Thymus (tissue), 11 donors: Measurements from ENCODE around the gene DCAF5. TPM values are rescaled to one million over a fixed set of nuclear protein-coding genes. Genes with fewer than 3 reads are reported as not detected.
A peak's percentile ranks its signal among the peaks of the same experiment; 100 is the strongest.
"Not testable (repeated sequence)": the region's sequence is repeated elsewhere in the genome, so short reads cannot be mapped to it uniquely, and the experiment has no call there.

Experiments
- DNase-seq, 9 donors: peaks; one replicate each; pipeline ENCODE4 v3.0.0-alpha.2; 2013; ENCODE audit warnings: low spot score in 9 of 9, low read depth in 6 of 9, missing footprints in 1 of 9
- H3K27ac ChIP-seq, 2 donors: one replicate each; pipeline ENCODE4 v1.5.1; 2013; ENCODE audit warnings: control low read depth in 1 of 2, low read depth in 1 of 2, low read length in 1 of 2, mild to moderate bottlenecking in 1 of 2, moderate library complexity in 1 of 2
- H3K27me3 ChIP-seq, 2 donors: one replicate each; pipeline ENCODE4 v1.5.1; 2013; ENCODE audit warnings: low read length in 1 of 2; ENCODE audit not compliant: control insufficient read depth in 2 of 2, insufficient read depth in 1 of 2
- H3K36me3 ChIP-seq, 2 donors: one replicate each; pipeline ENCODE4 v1.5.1; 2013; ENCODE audit warnings: low read length in 1 of 2, mild to moderate bottlenecking in 1 of 2, moderate library complexity in 1 of 2; ENCODE audit not compliant: control insufficient read depth in 2 of 2, insufficient read depth in 2 of 2
- H3K4me1 ChIP-seq, 2 donors: one replicate each; pipeline ENCODE4 v1.5.1; 2013; ENCODE audit warnings: low read length in 2 of 2; ENCODE audit not compliant: control insufficient read depth in 2 of 2, insufficient read depth in 2 of 2
- H3K4me3 ChIP-seq, 2 donors: one replicate each; pipeline ENCODE4 v1.5.1; 2013; ENCODE audit warnings: low read length in 2 of 2, control low read depth in 1 of 2, mild to moderate bottlenecking in 1 of 2
- H3K9me3 ChIP-seq, 2 donors: one replicate each; pipeline ENCODE4 v1.5.1; 2013; ENCODE audit warnings: low read length in 1 of 2, mild to moderate bottlenecking in 1 of 2; ENCODE audit not compliant: control insufficient read depth in 2 of 2, insufficient read depth in 1 of 2
- WGBS: extraction: QIAGEN DNeasy Blood & Tissue Kit; methylation state at CpG from one replicate; pipeline ENCODE4 v1.1.7; 2013; 5-methylcytosine and 5-hydroxymethylcytosine counted together
- polyA plus RNA-seq: library from polyadenylated mRNA; stranded (reverse); fragments of 200-250 nt; gene quantifications from one replicate; pipeline ENCODE4 v1.2.3, GENCODE V29; 2013
- total RNA-seq: library from RNA; stranded (reverse); fragments of 120-200 nt; gene quantifications from one replicate; pipeline ENCODE4 v1.2.4, GENCODE V29; 2013
- donor health status: healthy.

DCAF5 gene
- total and polyA plus RNA-seq, 2 donors = 13.5 to 26.6 TPM

DNA sequence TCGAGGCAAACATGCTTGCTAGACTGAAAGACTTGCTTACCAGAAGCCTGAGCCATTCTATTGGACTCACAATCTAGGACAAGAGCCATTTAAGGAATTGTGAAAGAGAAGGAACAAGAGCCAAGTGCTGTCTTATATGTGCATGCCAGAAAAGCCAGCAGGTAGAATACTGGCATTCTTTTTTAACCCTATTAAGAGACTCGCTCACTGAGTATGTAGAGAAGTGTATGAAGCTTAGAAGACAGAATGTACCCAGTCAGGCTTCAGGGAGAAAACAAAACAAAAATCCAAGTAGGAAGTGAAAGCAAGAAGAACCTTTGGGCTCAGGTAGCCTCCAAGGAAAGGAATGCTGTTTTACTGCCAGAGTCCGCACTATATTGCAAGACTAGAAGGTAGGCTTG lies 65.9 kb downstream of the DCAF5 start:
- no peaks in the 10 kb centered on the region for H3K9me3 ChIP-seq
- H3K4me1 ChIP-seq = no peaks in the 10 kb centered on the region
- no peak for DNase-seq
- H3K27me3 ChIP-seq = no peaks in the 10 kb centered on the region
- peaks cover 31 to 63% of the 10 kb centered on the region in 2 donors for H3K36me3 ChIP-seq
- 95% methylated on average over 3 of the region's 3 CpGs for WGBS
- no peak overlapping the region for H3K4me3 ChIP-seq
- H3K27ac ChIP-seq = peak overlapping the region in 1 of 2 donors; percentile 34

DNA sequence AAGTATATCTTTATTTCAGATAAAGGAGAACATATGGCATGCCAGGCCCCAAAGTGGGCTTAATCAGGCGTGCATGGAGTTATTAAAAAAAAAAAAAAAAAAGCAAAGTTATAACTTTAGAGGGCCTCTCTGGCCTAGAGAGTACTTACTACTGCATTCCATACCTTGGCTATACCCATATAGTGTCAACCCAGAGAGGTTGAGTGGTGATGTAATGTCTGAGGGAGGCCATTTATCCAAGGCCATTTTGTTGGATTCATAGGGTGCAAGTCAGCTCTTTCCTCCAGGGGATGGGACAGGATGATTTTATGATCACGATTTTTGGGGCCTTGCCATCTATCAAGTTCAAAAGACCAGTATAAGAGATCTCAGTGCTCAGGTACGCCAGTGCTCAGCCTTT lies 66.4 kb downstream of the DCAF5 start:
- H3K36me3 ChIP-seq = peaks cover 28 to 58% of the 10 kb centered on the region in 2 donors
- H3K9me3 ChIP-seq = no peaks in the 10 kb centered on the region
- no peaks in the 10 kb centered on the region for H3K4me1 ChIP-seq
- no peak overlapping the region for H3K4me3 ChIP-seq
- H3K27ac ChIP-seq = peak overlapping the region; percentile 34 to 42
- 98% methylated on average over 3 of the region's 3 CpGs for WGBS
- DNase-seq = no peak
- no peaks in the 10 kb centered on the region for H3K27me3 ChIP-seq

DNA sequence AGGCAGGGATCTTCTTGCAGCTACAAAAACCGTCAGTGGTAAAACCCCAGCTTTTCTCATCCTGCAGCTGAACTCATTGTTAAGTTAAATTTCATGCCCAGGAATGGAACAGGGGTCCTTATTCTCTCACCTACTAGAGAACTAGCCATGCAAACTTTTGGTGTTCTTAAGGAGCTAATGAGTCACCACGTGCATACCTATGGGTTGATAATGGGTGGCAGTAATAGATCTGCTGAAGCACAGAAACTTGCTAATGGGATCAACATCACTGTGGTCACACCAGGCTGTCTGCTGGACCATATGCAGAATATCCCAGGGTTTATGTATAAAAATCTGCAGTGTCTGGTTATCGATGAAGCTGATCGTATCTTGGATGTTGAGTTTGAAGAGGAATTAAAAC lies 68.9 kb downstream of the DCAF5 start:
- no peaks in the 10 kb centered on the region for H3K9me3 ChIP-seq
- no peak overlapping the region for H3K27ac ChIP-seq
- no peaks in the 10 kb centered on the region for H3K4me1 ChIP-seq
- DNase-seq = no peak
- H3K4me3 ChIP-seq = no peak overlapping the region
- peaks cover 18 to 38% of the 10 kb centered on the region in 2 donors for H3K36me3 ChIP-seq
- 98% methylated on average over 4 of the region's 4 CpGs for WGBS
- no peaks in the 10 kb centered on the region for H3K27me3 ChIP-seq

DNA sequence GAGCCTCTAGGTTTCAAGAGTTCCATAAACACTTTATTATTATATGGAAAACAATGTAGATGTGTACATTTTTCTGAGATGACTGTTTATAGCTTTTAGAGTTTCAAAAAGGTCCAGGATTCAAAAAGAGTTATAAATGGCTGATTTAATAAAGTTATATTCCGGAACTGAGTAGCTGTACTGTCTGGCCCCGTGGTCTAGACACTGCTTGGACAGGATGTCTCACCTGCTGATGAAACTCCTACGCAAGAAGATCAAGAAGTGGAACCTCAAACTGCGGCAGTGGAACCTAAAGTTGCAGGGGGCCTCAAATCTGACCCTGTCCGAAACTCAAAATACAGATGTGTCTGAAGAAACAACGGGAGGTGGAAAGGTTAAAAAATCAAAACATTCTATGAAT lies 69.7 kb downstream of the DCAF5 start:
- Histone ChIP-seq H3K4me1 (no peaks in the 10 kb centered on the region), H3K36me3 (peaks cover 18 to 31% of the 10 kb centered on the region in 2 donors), H3K9me3 (no peaks in the 10 kb centered on the region), H3K4me3 (no peak overlapping the region), H3K27ac (no peak overlapping the region), H3K27me3 (no peaks in the 10 kb centered on the region)
- 97% methylated on average over 6 of the region's 6 CpGs for WGBS
- DNase-seq = no peak

DNA sequence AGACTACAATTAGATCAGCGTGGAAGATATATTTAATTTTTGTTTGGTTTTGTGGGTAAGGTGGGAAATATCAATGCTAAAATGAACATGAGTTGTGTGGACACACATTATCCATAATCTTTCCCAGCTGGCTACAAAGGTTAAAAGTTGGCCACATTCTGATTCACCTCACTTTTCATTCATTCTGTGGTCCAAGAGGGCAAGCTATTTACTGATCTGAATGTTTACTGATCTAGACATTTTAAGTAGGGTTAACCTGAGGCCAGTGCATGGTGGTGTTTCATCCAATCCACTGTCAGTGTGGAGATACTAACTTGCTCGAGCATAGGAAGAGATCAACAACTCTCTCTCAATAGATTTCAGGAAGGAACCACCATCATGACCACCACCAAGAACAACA lies 71.6 kb downstream of the DCAF5 start:
- over 99% methylated on average over 2 of the region's 2 CpGs for WGBS
- Histone ChIP-seq H3K4me1 (no peaks in the 10 kb centered on the region), H3K36me3 (peaks cover 14 to 20% of the 10 kb centered on the region in 2 donors), H3K27ac (no peak overlapping the region), H3K9me3 (no peaks in the 10 kb centered on the region), H3K27me3 (no peaks in the 10 kb centered on the region), H3K4me3 (no peak overlapping the region)
- no peak for DNase-seq

DNA sequence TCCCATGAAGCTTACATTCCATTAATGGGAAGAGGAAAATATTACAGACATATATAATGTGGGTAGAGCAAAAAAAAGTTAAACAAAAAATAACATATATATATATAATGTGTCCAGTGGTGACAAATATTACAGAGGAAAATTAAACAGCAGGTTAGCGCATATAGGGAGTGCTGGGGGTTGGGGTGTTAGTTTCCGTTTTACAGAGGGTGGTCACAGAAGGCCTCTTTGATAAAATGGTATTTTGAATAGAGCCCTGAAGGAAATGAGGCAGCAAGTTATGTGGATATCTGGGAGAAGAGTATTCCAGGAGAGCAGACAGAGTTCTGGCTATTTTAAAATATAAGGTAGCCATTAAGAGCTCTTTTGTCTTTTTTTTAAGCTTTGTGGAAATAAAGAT lies 73.2 kb downstream of the DCAF5 start:
- WGBS = 95% methylated on average over 2 of the region's 2 CpGs
- H3K9me3 ChIP-seq = no peaks in the 10 kb centered on the region
- no peaks in the 10 kb centered on the region for H3K4me1 ChIP-seq
- no peak for DNase-seq
- H3K27ac ChIP-seq = no peak overlapping the region
- peaks cover 18 to 24% of the 10 kb centered on the region in 2 donors for H3K36me3 ChIP-seq
- no peaks in the 10 kb centered on the region for H3K27me3 ChIP-seq
- H3K4me3 ChIP-seq = no peak overlapping the region

DNA sequence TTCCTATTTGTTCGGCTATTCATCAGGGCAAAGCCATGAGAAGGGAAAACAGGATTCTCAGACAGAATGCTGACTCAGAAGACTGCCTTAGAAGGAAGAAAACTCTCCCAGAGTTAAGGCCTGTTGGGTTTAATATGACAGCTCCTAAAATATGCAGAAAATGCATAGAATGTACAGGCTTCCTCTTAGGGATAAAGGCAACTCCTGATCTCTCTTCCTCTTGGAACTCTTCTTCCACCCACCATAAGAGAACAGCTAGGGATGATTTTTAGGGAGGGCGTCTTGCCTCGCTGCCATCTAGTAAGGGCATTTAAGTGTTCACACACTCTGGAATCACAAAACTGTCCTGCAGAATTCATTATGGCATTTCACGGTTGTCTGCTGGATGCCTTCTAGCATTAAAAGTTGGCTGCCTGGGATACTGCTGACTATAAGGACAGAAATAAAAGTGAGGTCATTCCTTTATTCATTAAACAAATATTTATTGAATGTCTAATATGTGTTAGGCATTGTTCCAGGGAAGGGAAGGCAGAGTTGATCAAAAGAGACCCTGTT lies 73.7 kb downstream of the DCAF5 start:
- Histone ChIP-seq H3K36me3 (peaks cover 17 to 25% of the 10 kb centered on the region in 2 donors), H3K9me3 (no peaks in the 10 kb centered on the region)
- DNase-seq = no peak

DNA sequence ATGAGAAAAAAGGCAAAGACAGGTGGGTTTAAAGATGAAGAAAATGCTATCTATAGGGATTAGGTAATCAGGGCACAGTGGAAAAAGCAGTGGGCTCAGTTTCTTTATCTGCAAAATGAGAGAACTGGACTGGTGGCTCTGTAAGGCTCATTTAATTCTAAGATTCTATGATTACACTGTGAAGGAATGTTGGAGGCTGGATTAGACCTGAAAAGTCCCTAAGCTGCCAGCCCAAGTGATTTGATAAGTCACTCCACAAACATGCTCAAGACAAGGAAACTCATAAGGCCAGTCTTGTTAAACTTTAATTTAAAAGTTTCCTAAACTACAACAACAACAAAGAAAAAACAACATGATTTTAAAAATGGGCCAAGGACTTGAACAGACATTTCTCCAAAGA lies 75.1 kb downstream of the DCAF5 start:
- Histone ChIP-seq H3K4me1 (no peaks in the 10 kb centered on the region), H3K4me3 (no peak overlapping the region), H3K27ac (no peak overlapping the region), H3K9me3 (no peaks in the 10 kb centered on the region), H3K36me3 (peaks cover 22 to 24% of the 10 kb centered on the region in 2 donors), H3K27me3 (no peaks in the 10 kb centered on the region)
- no peak for DNase-seq

More for the DNA sequence above, 73.7 kb downstream of the DCAF5 start:
- Histone ChIP-seq H3K4me1 (no peaks in the 10 kb centered on the region), H3K27me3 (no peaks in the 10 kb centered on the region), H3K27ac (no peak overlapping the region), H3K4me3 (no peak overlapping the region)
- WGBS = 97% methylated on average over 4 of the region's 4 CpGs

DNA sequence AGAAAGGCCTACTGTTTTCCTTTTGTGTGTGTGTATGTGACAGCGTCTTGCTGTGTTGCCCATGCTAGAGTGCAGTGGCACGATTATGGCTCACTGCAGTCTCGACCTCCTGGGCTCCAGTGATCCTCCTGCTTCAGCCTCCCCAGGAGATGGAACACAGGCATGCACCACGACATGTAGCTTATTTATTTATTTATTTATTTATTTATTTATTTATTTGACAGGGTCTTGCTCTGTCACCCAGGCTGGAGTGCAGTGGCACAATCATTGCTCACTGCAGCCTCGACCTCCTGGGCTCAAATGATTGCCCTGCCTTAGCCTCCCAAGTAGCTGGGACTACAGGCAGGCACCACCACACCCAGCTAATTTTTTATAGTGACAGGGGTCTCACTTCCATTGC lies 75.7 kb downstream of the DCAF5 start:
- H3K9me3 ChIP-seq, H3K27ac ChIP-seq, H3K4me1 ChIP-seq, H3K27me3 ChIP-seq, DNase-seq, H3K4me3 ChIP-seq: not testable (repeated sequence)
- WGBS = 97% methylated on average over 5 of the region's 5 CpGs
- peaks cover 22 to 26% of the 10 kb centered on the region in 2 donors for H3K36me3 ChIP-seq

DNA sequence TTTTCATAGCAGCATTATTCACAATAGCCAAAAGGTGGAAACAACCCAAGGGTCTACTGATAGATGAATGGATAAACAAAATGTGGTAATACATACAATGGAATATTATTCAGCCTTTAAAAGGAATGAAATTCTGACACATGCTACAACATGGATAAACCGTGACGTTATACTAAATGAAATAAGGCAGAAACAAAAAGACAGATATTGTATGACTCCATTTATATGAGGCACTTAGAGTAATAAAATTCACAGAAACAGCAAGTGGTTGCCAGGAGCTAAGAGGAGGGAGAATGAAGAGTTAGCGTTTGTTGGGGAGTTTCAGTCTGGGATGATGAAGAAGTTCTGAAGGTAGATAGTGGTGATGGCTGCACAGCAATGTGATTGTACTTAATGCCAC lies 76.6 kb downstream of the DCAF5 start:
- no peaks in the 10 kb centered on the region for H3K9me3 ChIP-seq
- peaks cover 22 to 29% of the 10 kb centered on the region in 2 donors for H3K36me3 ChIP-seq
- no peaks in the 10 kb centered on the region for H3K4me1 ChIP-seq
- H3K27me3 ChIP-seq = no peaks in the 10 kb centered on the region
- H3K4me3 ChIP-seq = no peak overlapping the region
- no peak for DNase-seq
- WGBS = 82% methylated on average over 3 of the region's 3 CpGs
- no peak overlapping the region for H3K27ac ChIP-seq
